A549 (cell line): Measurements from ENCODE around the gene DHRS11.

Experiments
- CTCF ChIP-seq: fragments of >200 bp; sonication (Bioruptor Twin); formaldehyde crosslinking; IDR thresholded peaks from 3 replicates; pipeline ENCODE4 v1.5.1; 2016
- EHMT2 ChIP-seq: fragments of 200-600 bp; sonication (generic); IDR thresholded peaks from 2 replicates; pipeline ENCODE4 v1.6.1; 2016; ENCODE audit warnings: antibody characterized with exemption, low read depth, mild to moderate bottlenecking, moderate library complexity
- EP300 ChIP-seq, 2 experiments: fragments of >200 bp; sonication (Bioruptor Twin); formaldehyde crosslinking; IDR thresholded peaks; 2 replicates in 1 of 2; 3 replicates in 1 of 2; pipeline ENCODE4 v1.6.1; 2016 to 2017
- GATA3 ChIP-seq: IDR thresholded peaks from 2 replicates; pipeline ENCODE4 v1.6.1; 2012; ENCODE audit warnings: borderline replicate concordance
- HDAC2 ChIP-seq: fragments of 200-600 bp; sonication (generic); IDR thresholded peaks from 2 replicates; pipeline ENCODE4 v1.6.1; 2016
- MAZ ChIP-seq: fragments of 150-350 bp; IDR thresholded peaks from 2 replicates; pipeline ENCODE4 v1.6.1; 2014; ENCODE audit warnings: antibody characterized with exemption, low read depth, low read length, borderline replicate concordance
- POLR2A ChIP-seq: IDR thresholded peaks from 2 replicates; pipeline ENCODE4 v1.6.1; 2012; ENCODE audit warnings: mild to moderate bottlenecking, low read length
- RNF2 ChIP-seq: fragments of 200-600 bp; sonication (generic); IDR thresholded peaks from 2 replicates; pipeline ENCODE4 v1.6.1; 2016; ENCODE audit warnings: low read depth, mild to moderate bottlenecking, antibody characterized with exemption, moderate library complexity, borderline replicate concordance
- SREBF2 ChIP-seq: fragments of 450-650 bp; IDR thresholded peaks from 2 replicates; pipeline ENCODE4 v1.6.1; 2014; ENCODE audit warnings: mild to moderate bottlenecking, moderate library complexity
- ZFP36 ChIP-seq: fragments of 450-650 bp; IDR thresholded peaks from 2 replicates; pipeline ENCODE4 v1.6.1; 2014; ENCODE audit warnings: borderline replicate concordance; ENCODE audit not compliant: partially characterized antibody

GRCh38 chr17:36608794-36609497 lies 17.3 kb downstream of the DHRS11 start:
- TF ChIP-seq CTCF (peak; percentile 45), POLR2A (no peak), ZFP36 (no peak), MAZ (no peak), EP300 (IDR thresholded peaks at IDR 0.05) (no peak), HDAC2 (no peak), EHMT2 (no peak), GATA3 (no peak), RNF2 (no peak), SREBF2 (no peak)
